Mucosa of gallbladder (tissue), 1 donor: ENCODE data around the gene EPS8. TPM values are rescaled to one million over a fixed set of nuclear protein-coding genes. Genes with fewer than 3 reads are reported as not detected.

Source experiments
- DNase-seq: peaks from one replicate; pipeline ENCODE4 v3.0.0-alpha.2; 2020; ENCODE audit warnings: low spot score
- total RNA-seq: library from RNA; stranded (reverse); gene quantifications from one replicate; pipeline ENCODE4 v1.2.1, GENCODE V29; 2021
- donor health status: DM: no; HTN: no; CAD: no.

EPS8 gene
- total RNA-seq, 1 donor from 2014 or later: 150 TPM

- DNase-seq: no peak
Observed at GRCh38 chr12:15690320-15690719, 98.9 kb downstream of the EPS8 start.

GRCh38 chr12:15689751-15690191 is 99.4 kb downstream of the EPS8 start:
- DNase-seq: peak; percentile 44

- DNase-seq: no peak
Observed at GRCh38 chr12:15688838-15689625, 100.2 kb downstream of the EPS8 start.

- DNase-seq: peak; percentile 49
Observed at GRCh38 chr12:15688202-15688736, 100.9 kb downstream of the EPS8 start.

- DNase-seq: no peak
Observed at GRCh38 chr12:15687583-15687982, 101.6 kb downstream of the EPS8 start.

GRCh38 chr12:15684896-15685658 is 104.1 kb downstream of the EPS8 start:
- DNase-seq: no peak

GRCh38 chr12:15682826-15683225 is 106.4 kb downstream of the EPS8 start:
- no peak for DNase-seq

GRCh38 chr12:15679151-15679550 is 110.0 kb downstream of the EPS8 start:
- no peak for DNase-seq

- no peak for DNase-seq
Observed at GRCh38 chr12:15677726-15678201, 111.4 kb downstream of the EPS8 start.

GRCh38 chr12:15677228-15677627 is 112.0 kb downstream of the EPS8 start:
- DNase-seq: no peak

GRCh38 chr12:15672671-15673270 is 116.4 kb downstream of the EPS8 start:
- no peak for DNase-seq

GRCh38 chr12:15670756-15671155 is 118.4 kb downstream of the EPS8 start:
- no peak for DNase-seq

GRCh38 chr12:15669256-15669948 is 119.8 kb downstream of the EPS8 start:
- no peak for DNase-seq

GRCh38 chr12:15664491-15664890 is 124.7 kb downstream of the EPS8 start:
- DNase-seq: no peak

- no peak for DNase-seq
Observed at GRCh38 chr12:15662983-15663659, 126.1 kb downstream of the EPS8 start.

- DNase-seq: no peak
Observed at GRCh38 chr12:15662303-15662980, 126.7 kb downstream of the EPS8 start.

GRCh38 chr12:15651371-15651770 is 137.8 kb downstream of the EPS8 start:
- no peak for DNase-seq

GRCh38 chr12:15650399-15651128 is 138.6 kb downstream of the EPS8 start:
- no peak for DNase-seq

- no peak for DNase-seq
Observed at GRCh38 chr12:15649347-15649746, 139.8 kb downstream of the EPS8 start.

- no peak for DNase-seq
Observed at GRCh38 chr12:15648558-15648957, 140.6 kb downstream of the EPS8 start.
